NB4 (cell line): Measurements from ENCODE around the gene CRYGA.

ENCODE experiments used
- CTCF ChIP-seq: IDR thresholded peaks from one replicate; pipeline ENCODE4 v1.5.1; 2012; ENCODE audit warnings: low read depth, low read length
- MAX ChIP-seq: IDR thresholded peaks from 2 replicates; pipeline ENCODE4 v1.6.1; 2011; ENCODE audit warnings: low read depth, low read length
- POLR2A ChIP-seq: IDR thresholded peaks from 2 replicates; pipeline ENCODE4 v1.6.1; 2011; ENCODE audit warnings: mild to moderate bottlenecking; ENCODE audit not compliant: insufficient read length; ENCODE audit errors: extremely low read depth

- TF ChIP-seq CTCF, result no peak
- TF ChIP-seq MAX, result no peak
- TF ChIP-seq POLR2A, result no peak
Measured at GRCh38 chr2:208150094-208150493, 13.3 kb downstream of the CRYGA start.
